Activated CD8-positive, alpha-beta T cell treated with anti-CD3 and anti-CD28 coated beads for 36 hours (primary cell): ENCODE data around the gene SHC1. TPM values are rescaled to one million over a fixed set of nuclear protein-coding genes. Genes with fewer than 3 reads are reported as not detected.

Experiments
- ATAC-seq: fragments of 200-7000 bp; cut with Tn5 transposase; one replicate; pipeline ENCODE4 v1.10.0; 2021; ENCODE audit warnings: mild to moderate bottlenecking, moderate library complexity
- CTCF ChIA-PET: fragments of 350-600 bp; sonication (Branson Sonifier 250); formaldehyde crosslinking; loops from one replicate; lab custom pipeline; 2021; ENCODE audit warnings: antibody characterized with exemption; lab: Charles Lee
- POLR2A ChIA-PET: fragments of 350-600 bp; sonication (Branson Sonifier 250); formaldehyde crosslinking; loops from one replicate; lab custom pipeline; 2021; ENCODE audit warnings: antibody characterized with exemption; lab: Charles Lee
- DNase-seq: peaks from one replicate; pipeline ENCODE4 v3.0.0-alpha.2; 2020
- H3K27ac Mint-ChIP-seq: one replicate; pipeline ENCODE4 v1.8.0; 2021; ENCODE audit warnings: mild to moderate bottlenecking, mixed read lengths
- H3K27me3 Mint-ChIP-seq: one replicate; pipeline ENCODE4 v1.8.0; 2021; ENCODE audit warnings: mixed read lengths
- H3K36me3 Mint-ChIP-seq: one replicate; pipeline ENCODE4 v1.8.0; 2021; ENCODE audit warnings: low read depth, mixed read lengths
- H3K4me1 Mint-ChIP-seq: one replicate; pipeline ENCODE4 v1.8.0; 2021; ENCODE audit warnings: low read depth, mixed read lengths
- H3K4me3 Mint-ChIP-seq: one replicate; pipeline ENCODE4 v1.8.0; 2021; ENCODE audit warnings: mild to moderate bottlenecking, moderate library complexity, mixed read lengths
- H3K9me3 Mint-ChIP-seq: one replicate; pipeline ENCODE4 v1.8.0; 2021; ENCODE audit warnings: mixed read lengths
- intact Hi-C: fragments of 100-400 bp; cut with micrococcal nuclease; formaldehyde crosslinking; loops from one replicate; pipeline ENCODE4 v1.10.0; 2022
- total RNA-seq, 2 experiments: library from RNA; stranded (reverse); gene quantifications; one replicate each; pipeline ENCODE4 v1.2.3, GENCODE V29; 2021
- TF ChIP-seq, protein P1 (sequence below): fragments of 200-600 bp; IDR thresholded peaks from one replicate; pipeline ENCODE4 v1.8.0; 2022; ENCODE audit warnings: antibody characterized with exemption, mild to moderate bottlenecking

SHC1 gene
- total RNA-seq, 2 experiments from 2014 or later: 32.3 to 34.2 TPM

- intact Hi-C loops: no loop called here
- H3K4me1 Mint-ChIP-seq: peaks cover 61% of the 10 kb centered on the region
- ATAC-seq (no peak), DNase-seq (peak; percentile 45)
- no peaks in the 10 kb centered on the region for H3K27me3 Mint-ChIP-seq
- no peaks in the 10 kb centered on the region for H3K9me3 Mint-ChIP-seq
- CTCF ChIA-PET: interaction anchor here (1.1 to 5.8 kb wide), 7 partner anchors 9 to 181 kb away, joined by 3 to 49 read pairs (median 5); partner anchors contain the start of genes PBXIP1 and PYGO2
- peak overlapping the region; percentile 92 for H3K27ac Mint-ChIP-seq
- TF ChIP-seq, protein P1, sequence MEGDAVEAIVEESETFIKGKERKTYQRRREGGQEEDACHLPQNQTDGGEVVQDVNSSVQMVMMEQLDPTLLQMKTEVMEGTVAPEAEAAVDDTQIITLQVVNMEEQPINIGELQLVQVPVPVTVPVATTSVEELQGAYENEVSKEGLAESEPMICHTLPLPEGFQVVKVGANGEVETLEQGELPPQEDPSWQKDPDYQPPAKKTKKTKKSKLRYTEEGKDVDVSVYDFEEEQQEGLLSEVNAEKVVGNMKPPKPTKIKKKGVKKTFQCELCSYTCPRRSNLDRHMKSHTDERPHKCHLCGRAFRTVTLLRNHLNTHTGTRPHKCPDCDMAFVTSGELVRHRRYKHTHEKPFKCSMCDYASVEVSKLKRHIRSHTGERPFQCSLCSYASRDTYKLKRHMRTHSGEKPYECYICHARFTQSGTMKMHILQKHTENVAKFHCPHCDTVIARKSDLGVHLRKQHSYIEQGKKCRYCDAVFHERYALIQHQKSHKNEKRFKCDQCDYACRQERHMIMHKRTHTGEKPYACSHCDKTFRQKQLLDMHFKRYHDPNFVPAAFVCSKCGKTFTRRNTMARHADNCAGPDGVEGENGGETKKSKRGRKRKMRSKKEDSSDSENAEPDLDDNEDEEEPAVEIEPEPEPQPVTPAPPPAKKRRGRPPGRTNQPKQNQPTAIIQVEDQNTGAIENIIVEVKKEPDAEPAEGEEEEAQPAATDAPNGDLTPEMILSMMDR: no peak
- H3K36me3 Mint-ChIP-seq: peaks cover under 1% of the 10 kb centered on the region
- POLR2A ChIA-PET: interaction anchor here (0.7 to 1.0 kb wide), 2 partner anchors 9 to 43 kb away, joined by 3 read pairs; no protein-coding TSS in a partner anchor
- H3K4me3 Mint-ChIP-seq: no peak overlapping the region
Observed at GRCh38 chr1:154941333-154942013, 29.1 kb downstream of the SHC1 start.

DNA sequence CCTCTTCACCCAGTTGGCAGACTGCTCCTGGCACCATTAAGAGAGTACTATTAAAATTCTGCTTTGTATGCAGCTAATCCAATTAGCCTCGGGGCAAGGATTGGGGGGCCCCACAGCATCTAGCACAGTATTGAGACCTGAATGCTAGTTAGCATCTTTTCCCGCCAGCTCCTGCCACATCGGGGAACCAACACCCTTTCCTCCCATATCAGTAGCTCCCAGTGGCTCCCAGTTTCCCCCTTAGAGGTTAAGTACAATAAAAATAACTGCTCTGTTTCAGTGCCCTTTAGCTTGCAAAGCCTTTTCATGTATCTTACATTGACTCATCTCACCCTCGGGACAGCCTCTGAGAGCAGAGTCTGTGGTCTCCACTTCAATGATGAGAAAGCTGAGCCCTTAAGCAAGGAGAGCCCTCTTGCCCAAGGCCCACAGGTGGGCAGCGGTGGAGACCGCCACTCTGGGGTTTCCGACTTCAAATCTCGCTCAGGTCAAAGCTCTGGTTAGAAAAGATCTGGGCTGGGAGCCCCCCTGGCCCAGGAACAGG, 29.8 kb downstream of the SHC1 start:
- Mint-ChIP-seq H3K27me3 (no peaks in the 10 kb centered on the region), H3K4me1 (peaks cover 64% of the 10 kb centered on the region), H3K9me3 (no peaks in the 10 kb centered on the region), H3K27ac (peak overlapping the region; percentile 92), H3K36me3 (peaks cover 2% of the 10 kb centered on the region), H3K4me3 (peak overlapping the region; percentile 1)
- peak; percentile 62 for DNase-seq
- ChIA-PET CTCF (interaction anchor here (0.7 to 5.8 kb wide), 10 partner anchors 9 to 440 kb away, joined by 3 to 49 read pairs (median 4); partner anchors contain the start of genes PBXIP1 and PYGO2), POLR2A (interaction anchor here (0.6 to 1.2 kb wide), 5 partner anchors 8 to 271 kb away, joined by 3 read pairs; no protein-coding TSS in a partner anchor)
- intact Hi-C loops: no loop called here
- ATAC-seq: peak; percentile 13
- TF ChIP-seq, protein P1: no peak

DNA sequence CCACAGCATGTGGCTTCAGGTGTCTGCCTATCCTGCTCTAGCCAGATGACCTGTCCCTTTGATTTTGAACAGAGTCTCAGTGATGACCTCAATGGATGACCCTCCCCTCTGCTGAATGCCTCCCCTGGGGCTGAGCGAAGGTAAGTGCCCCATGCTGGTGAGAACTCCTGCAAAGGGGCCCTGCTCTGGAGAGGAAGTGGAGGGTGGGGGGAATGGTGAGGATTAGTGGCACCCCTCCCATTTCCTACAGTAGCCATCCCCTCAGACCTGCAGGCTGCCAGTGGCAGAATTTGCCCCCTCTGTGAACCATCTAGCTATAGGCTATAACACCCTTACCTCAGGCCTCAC, 30.4 kb downstream of the SHC1 start:
- POLR2A ChIA-PET: interaction anchor here (0.6 to 1.2 kb wide), 4 partner anchors 8 to 270 kb away, joined by 3 read pairs; no protein-coding TSS in a partner anchor
- TF ChIP-seq, protein P1: no peak
- peak overlapping the region; percentile 92 for H3K27ac Mint-ChIP-seq

DNA sequence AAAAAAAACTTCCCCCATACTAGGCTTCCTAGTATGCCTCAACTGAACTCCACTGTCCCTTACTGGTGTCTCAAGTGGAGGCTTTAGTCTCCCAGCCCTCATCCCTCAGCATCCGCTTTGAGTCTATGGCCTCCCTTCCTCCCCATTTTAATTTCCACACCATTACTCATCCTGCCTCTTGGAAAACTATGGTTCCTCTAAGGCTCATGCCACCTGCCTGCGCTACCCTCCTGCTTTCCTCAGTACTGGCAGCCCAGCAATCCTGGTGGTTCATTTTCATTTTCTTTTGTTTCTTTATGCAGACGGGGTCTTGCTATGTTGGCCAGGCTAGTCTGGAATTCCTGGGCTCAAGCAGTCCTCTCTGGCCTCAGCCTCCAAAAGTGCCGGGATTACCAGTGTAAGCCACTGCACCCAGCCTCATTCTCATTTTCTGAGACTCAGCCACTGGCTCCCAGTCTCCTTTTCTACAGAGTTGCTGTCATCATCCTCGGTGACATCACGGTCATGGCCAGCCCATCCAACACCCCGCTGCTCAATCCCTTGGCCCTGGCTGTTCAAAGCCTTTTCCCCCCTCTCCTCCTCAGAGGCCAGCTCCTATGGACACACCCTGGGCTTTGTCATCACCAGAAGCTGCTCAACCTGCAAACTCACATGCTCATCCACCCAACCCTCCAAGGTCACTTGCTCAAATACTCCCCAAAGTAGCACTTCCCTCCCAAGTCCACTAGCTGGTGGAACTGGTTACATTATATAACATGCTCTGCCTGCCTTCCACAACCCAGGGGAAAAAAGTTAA, 31.7 kb downstream of the SHC1 start:
- no peak for DNase-seq
- no peak for ATAC-seq
- Mint-ChIP-seq H3K4me3 (peak overlapping the region; percentile 88), H3K27ac (peak overlapping the region; percentile 98), H3K27me3 (no peaks in the 10 kb centered on the region), H3K4me1 (peaks cover 70% of the 10 kb centered on the region), H3K9me3 (no peaks in the 10 kb centered on the region), H3K36me3 (peaks cover 2% of the 10 kb centered on the region)
- TF ChIP-seq, protein P1: no peak
- ChIA-PET CTCF (interaction anchor here (0.7 to 5.8 kb wide), 6 partner anchors 15 to 168 kb away, joined by 3 to 49 read pairs (median 4); partner anchors contain the start of genes FLAD1 and PBXIP1), POLR2A (interaction anchor here (0.6 kb wide), 1 partner anchor 73 kb away, joined by 3 read pairs; no protein-coding TSS in a partner anchor)
- intact Hi-C loops: no loop called here

More for the DNA sequence above, 30.4 kb downstream of the SHC1 start:
- H3K4me1 Mint-ChIP-seq: peaks cover 67% of the 10 kb centered on the region
- no peaks in the 10 kb centered on the region for H3K27me3 Mint-ChIP-seq
- CTCF ChIA-PET: interaction anchor here (0.6 to 5.8 kb wide), 11 partner anchors 8 to 439 kb away, joined by 3 to 49 read pairs (median 4); partner anchors contain the start of genes PBXIP1 and PYGO2
- DNase-seq (no peak), ATAC-seq (no peak)
- peaks cover 2% of the 10 kb centered on the region for H3K36me3 Mint-ChIP-seq
- intact Hi-C loops: no loop called here
- peak overlapping the region; percentile 1 for H3K4me3 Mint-ChIP-seq
- no peaks in the 10 kb centered on the region for H3K9me3 Mint-ChIP-seq
